GM21423 (cell line): ENCODE results near the gene EDEM3.

Source experiments
- ATAC-seq: cut with Tn5 transposase; IDR thresholded peaks from one replicate; pipeline ENCODE4 v1.9.1; 2021; ENCODE audit warnings: mild to moderate bottlenecking, moderate library complexity; ENCODE audit not compliant: unreplicated experiment

The EDEM3 gene

DNA sequence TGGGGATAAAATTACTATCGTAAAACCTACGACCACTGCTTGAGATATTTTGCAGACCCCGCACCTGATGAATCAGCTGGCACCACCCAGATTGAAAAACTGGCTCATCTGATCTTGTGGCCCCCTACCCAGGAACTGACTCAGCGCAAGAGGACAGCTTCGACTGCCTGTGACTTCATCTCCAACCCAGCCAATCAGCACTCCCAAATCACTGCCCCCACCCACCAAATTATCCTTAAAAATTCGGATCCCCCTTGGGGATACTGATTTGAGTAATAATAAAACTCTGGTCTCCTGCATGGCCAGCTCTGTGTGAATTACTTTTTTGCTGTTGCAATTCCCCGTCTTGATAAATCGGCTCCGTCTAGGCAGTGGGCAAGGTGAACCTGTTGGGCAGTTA is 81.4 kb downstream of the EDEM3 start:
- no peak for ATAC-seq

GRCh38 chr1:184672013-184672726 is 82.5 kb downstream of the EDEM3 start:
- no peak for ATAC-seq

- no peak for ATAC-seq
Observed at GRCh38 chr1:184669391-184669790, 85.3 kb downstream of the EDEM3 start.

DNA sequence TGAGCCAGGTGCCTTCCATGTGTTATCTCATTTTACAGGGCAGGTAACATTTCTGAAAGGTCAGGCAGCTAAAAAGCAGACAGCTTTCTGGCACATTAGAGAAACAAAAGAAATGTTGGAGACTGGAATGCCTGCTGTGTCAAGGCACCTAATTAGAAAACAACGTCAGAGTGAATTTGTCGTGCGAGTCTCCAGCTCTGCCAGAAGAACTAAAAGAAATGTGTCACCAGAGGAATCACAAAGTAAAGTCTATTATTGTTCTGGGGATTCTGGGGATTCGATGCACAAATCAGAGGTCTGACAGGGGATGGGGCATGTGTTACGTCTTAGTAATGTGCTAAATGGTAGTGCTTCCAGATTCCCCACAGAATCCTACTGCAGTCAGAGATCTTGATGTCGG is 89.3 kb downstream of the EDEM3 start:
- no peak for ATAC-seq

DNA sequence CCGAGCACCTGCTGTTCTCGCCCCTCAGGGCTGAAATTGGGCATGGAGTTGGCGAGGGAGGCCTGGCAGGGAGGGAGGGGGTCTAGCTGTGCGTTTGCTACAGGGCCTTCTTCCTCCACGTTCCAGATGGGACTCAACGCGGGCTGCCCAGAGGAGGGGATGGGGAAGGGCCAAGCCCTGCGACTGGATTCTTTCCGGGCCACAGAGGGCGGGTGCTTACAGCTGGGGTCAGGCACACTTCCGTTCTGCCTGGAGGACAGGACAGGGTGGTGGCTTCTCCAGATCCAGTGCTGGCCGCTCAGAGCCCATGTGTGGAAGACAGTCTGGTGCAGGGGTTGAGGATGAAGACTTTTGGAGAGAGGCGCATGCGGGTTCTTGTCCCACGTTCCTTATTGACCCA is 90.0 kb downstream of the EDEM3 start:
- no peak for ATAC-seq

GRCh38 chr1:184664042-184664660 is 90.5 kb downstream of the EDEM3 start:
- peak; percentile 77 for ATAC-seq

DNA sequence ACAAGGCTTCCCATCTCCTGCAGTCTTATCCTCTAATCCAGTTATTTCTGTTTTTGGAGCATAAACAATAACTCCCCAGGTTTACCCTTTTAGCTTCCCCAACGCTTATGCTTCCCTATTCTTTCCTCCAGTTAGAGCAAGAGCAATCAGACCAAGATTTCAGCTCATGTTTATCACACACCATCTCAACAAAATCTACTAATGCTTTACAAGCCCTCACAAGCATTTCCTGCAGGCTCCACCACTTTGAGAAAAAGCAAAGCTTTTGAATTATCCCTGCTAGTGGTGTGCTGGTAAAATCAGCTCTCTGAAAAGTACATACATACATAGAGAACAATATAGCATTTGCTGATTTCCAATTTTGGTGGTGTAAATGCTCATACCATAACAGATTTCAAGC is 92.9 kb downstream of the EDEM3 start:
- no peak for ATAC-seq

DNA sequence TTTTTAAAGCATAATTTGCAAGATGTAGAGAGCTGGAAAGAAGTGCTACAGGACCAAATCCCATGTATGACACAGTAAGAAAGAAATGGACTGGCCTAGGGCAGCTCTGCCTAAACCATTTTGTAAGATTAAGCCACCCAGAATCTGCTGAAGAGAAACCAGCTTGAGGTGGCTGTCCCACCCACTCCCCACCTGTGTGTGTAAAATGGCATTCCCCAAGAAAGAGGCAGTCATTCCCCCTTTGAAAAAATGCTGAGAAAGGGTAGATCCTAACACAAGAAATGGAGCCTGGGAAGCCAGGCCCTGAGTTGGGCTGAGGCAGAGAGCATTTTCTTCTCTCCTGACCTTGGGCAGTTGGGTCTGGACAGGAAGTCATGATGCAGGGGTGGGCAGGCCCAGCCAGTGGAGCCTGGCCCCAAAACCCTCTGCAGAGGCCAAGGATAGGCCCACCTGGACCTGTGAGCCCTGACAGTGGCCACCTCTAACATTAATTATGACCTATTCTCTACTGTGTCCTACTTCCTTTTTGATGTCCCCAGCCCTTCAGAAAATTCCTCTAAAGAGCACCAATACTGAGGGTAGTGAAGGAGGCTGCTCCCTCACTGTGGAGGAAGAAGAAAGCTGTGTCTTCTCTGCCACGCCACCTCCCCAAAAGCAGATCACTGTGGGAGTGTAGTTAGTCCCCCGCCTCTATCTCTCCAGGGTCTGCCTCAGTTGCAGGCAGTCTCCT is 94.0 kb downstream of the EDEM3 start:
- no peak for ATAC-seq

GRCh38 chr1:184658055-184658454 is 96.6 kb downstream of the EDEM3 start:
- no peak for ATAC-seq

DNA sequence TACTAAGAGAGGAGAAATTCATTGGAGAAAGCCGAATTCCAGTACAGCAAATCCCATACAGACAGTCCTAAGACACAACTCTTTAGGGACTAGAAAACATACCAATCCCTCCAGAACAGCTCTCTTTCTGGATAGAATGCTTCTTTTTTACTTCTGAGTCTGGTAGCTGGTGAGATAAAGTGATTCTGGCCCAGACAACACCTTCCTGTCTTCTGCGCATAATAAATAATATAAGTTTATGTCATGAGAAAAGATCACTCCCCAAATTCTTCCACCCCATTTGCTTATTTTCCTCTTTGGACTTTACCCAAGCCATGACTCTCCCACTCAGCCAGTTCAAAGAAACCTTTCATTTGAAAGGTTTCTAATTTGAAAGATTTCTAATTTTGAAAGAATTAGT is 98.4 kb downstream of the EDEM3 start:
- ATAC-seq, result no peak

GRCh38 chr1:184655185-184655584 is 99.5 kb downstream of the EDEM3 start:
- no peak for ATAC-seq

- no peak for ATAC-seq
Observed at GRCh38 chr1:184650177-184650866, 104.3 kb downstream of the EDEM3 start.

- no peak for ATAC-seq
Observed at GRCh38 chr1:184649451-184649888, 105.2 kb downstream of the EDEM3 start.

- no peak for ATAC-seq
Observed at GRCh38 chr1:184648856-184649201, 105.8 kb downstream of the EDEM3 start.

DNA sequence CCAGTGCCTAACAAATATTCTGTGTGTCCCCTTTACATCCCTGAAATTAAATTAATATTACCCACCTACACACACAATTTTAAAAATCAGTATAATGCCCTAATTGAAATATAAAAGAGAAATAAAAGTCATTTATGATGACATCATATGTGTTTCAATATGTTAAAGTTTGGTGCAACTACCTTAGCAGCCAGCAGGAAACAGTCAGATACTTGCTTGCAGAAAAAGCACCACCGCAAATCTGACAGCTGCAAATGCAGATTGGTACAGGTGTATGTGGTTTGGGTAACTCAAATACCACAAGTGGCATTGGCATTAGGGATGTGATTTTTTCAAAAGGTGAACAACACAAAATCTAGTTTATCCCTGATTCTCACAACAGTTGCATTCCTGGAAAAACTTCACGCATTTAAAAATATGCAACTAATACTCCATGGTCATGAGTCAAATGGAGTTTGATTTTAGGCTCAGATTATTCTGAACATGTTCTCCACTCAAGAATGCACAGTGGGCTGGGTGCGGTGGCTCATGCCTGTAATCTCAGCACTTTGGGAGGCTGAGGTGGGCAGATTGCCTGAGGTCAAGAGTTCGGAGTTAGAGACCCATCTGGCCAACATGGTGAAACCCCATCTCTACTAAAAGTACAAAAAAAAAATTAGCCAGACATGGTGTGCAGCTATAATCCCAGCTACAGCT is 106.3 kb downstream of the EDEM3 start:
- ATAC-seq, result no peak

- ATAC-seq, result no peak
Observed at GRCh38 chr1:184647471-184647870, 107.2 kb downstream of the EDEM3 start.

DNA sequence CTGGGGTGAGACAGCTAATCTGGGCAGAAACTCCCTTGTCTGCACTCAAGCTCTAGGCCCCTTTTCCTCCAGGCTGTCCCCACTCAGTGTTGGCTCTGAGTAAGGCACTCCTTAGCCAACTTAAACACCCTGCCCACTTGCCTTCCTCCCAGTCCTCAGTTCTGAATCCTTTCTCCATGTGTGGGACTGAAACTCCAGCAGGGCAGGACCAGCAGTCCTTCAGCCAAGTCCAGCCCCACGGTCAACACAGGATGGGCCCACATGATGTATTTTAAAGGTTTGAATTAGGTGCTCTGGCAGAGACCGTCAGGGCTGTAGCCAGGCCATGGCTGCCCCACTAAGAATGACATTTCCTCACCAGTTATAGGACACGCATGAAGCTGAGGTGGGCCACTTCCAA is 107.8 kb downstream of the EDEM3 start:
- no peak for ATAC-seq

DNA sequence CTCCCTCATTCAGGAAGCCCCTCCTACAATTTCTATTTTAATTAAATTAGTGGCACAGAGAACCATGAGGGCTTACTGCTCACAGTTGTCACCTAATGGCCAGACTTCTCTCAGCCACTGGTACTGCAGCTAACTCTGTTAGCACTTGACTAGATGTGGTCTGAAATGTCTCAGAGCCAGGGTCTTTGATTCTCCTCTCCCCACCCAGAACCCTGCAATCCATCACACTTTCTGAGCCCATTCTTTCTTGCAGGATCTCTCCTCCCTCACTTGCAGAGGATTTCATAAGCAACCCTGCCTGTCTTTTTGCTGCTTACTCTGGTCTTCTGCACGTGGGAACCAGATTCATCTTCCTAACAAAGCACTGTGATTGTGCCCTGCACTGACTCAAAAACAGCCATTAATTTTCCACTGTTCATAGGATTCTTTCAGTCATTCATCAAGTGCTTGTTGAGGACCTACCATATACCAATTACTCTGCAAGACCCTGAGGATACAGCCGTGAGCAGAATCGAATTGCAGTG is 108.4 kb downstream of the EDEM3 start:
- no peak for ATAC-seq

DNA sequence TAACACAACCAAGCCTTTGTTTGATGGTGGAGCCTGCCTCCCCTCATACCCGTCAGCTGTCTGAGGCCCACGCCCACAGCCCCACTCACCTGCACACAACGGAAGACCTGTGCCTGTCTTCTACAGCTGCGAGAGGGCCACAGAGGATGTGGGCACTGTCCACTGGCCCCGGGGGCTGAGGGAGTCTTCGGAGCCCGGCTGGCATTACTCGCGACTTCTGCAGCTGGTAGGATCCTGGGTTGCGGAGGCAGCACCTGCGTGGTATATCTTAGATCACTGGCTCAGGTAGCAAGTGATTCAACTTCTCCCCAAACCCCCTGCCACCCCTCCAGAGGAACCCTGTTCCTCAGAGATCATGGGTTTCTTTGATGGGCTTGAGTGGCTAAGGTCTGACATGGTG is 109.9 kb downstream of the EDEM3 start:
- no peak for ATAC-seq

- no peak for ATAC-seq
Observed at GRCh38 chr1:184643661-184644060, 111.0 kb downstream of the EDEM3 start.

- ATAC-seq, result no peak
Observed at GRCh38 chr1:184641894-184642293, 112.8 kb downstream of the EDEM3 start.
